Measurements from ENCODE around the gene TPSD1. TPM values are rescaled to one million over a fixed set of nuclear protein-coding genes. Genes with fewer than 3 reads are reported as not detected.

TPSD1 gene
- polyA plus RNA-seq, 1 of the 3 experiments (the other 2 are of a cell fraction): not detected

- POLR2A ChIA-PET: interaction anchor here (0.6 kb wide), 1 partner anchor 272 kb away, joined by 3 read pairs; no protein-coding TSS in a partner anchor
- TF ChIP-seq USF2 (IDR thresholded peaks at IDR 0.05; ENCODE audit: borderline replicate concordance, low read depth, low read length) (no peak), IRF3 (IDR thresholded peaks at IDR 0.05; ENCODE audit: low read depth, low read length) (no peak), USF1 (IDR thresholded peaks at IDR 0.05; ENCODE audit: borderline replicate concordance, low read depth) (no peak), POLR2AphosphoS5 (IDR thresholded peaks at IDR 0.05; ENCODE audit: low read depth, low read length) (no peak), YY1 (IDR thresholded peaks at IDR 0.05; ENCODE audit: low read depth) (no peak), PBX3 (IDR thresholded peaks at IDR 0.05) (no peak), ELF1 (IDR thresholded peaks at IDR 0.05) (no peak), TCF12 (IDR thresholded peaks at IDR 0.05) (no peak), FOSL2 (IDR thresholded peaks at IDR 0.05; ENCODE audit: borderline replicate concordance, low read depth) (no peak), MXI1 (IDR thresholded peaks at IDR 0.05; ENCODE audit: low read depth, low read length) (no peak), NRF1 (IDR thresholded peaks at IDR 0.05; ENCODE audit: low read depth, low read length) (no peak), EP300 (IDR thresholded peaks at IDR 0.05; ENCODE audit: borderline replicate concordance in 1 of 2, low read depth in 1 of 2, low read length in 1 of 2) (no peak), MAX (IDR thresholded peaks at IDR 0.05; ENCODE audit: low read depth) (no peak), SIN3A (IDR thresholded peaks at IDR 0.05; ENCODE audit: borderline replicate concordance, low read depth, low read length) (no peak), CHD2 (IDR thresholded peaks at IDR 0.05; ENCODE audit: low read length, partially characterized antibody) (no peak), REST (IDR thresholded peaks at IDR 0.05; ENCODE audit: low read depth, low read length) (no peak), FOXM1 (IDR thresholded peaks at IDR 0.05; ENCODE audit: low read depth) (no peak), GABPA (IDR thresholded peaks at IDR 0.05; ENCODE audit: low read depth) (no peak)
- H3K9me2 ChIP-seq: no peaks in the 10 kb centered on the region
- no peaks in the 10 kb centered on the region for H3K36me3 ChIP-seq (replicated peaks in 1 of 2; ENCODE audit: control insufficient read depth in 1 of 2, insufficient read depth in 2 of 2, low read length in 1 of 2)
- no peak overlapping the region for H2AFZ ChIP-seq (ENCODE audit: low read depth)
- DNase-seq: no peak
- WGBS (ENCODE audit: low lambda C conversion rate): 6% methylated on average over 5 of the region's 30 CpGs
- H3K79me2 ChIP-seq (ENCODE audit: insufficient read depth): no peaks in the 10 kb centered on the region
- H3K4me2 ChIP-seq: no peak overlapping the region
- no peaks in the 10 kb centered on the region for H3F3A ChIP-seq (replicated peaks; ENCODE audit: insufficient read depth)
- no peak overlapping the region for H3K27ac ChIP-seq (ENCODE audit: low read depth in 2 of 2, low read length in 1 of 2)
- H4K20me1 ChIP-seq (ENCODE audit: insufficient read depth): no peaks in the 10 kb centered on the region
- H3K4me1 ChIP-seq (ENCODE audit: control insufficient read depth in 1 of 2, insufficient read depth in 2 of 2, low read depth in 1 of 2, low read length in 1 of 2): peaks cover 0 to 16% of the 10 kb centered on the region in 2 experiments; a peak in 1 of 4 replicates
- CTCF ChIA-PET: interaction anchor here (1.0 to 1.9 kb wide), 2 partner anchors 14 to 25 kb away, joined by 3 to 4 read pairs; no protein-coding TSS in a partner anchor
- H3K27me3 ChIP-seq (ENCODE audit: insufficient read depth): peaks cover 81% of the 10 kb centered on the region
- no peak overlapping the region for H3K4me3 ChIP-seq (ENCODE audit: low read depth in 2 of 2, low read length in 1 of 2)
- no peaks in the 10 kb centered on the region for H3K9me3 ChIP-seq
- no peak overlapping the region for H3K9ac ChIP-seq
Observed at GRCh38 chr16:1275791-1276579, 20.1 kb downstream of the TPSD1 start.
